HTR-8/SVneo (cell line): ENCODE measurements around the gene MSL2.
"Not testable (repeated sequence)": the region's sequence is repeated elsewhere in the genome, so short reads cannot be mapped to it uniquely, and the experiment has no call there.

Experiments
- DNase-seq: peaks from one replicate; pipeline ENCODE4 v3.0.0; 2011; ENCODE audit warnings: low spot score, mixed read lengths; ENCODE audit not compliant: insufficient read length
- FAIRE-seq: peaks from 2 replicates; lab custom pipeline; 2011; peaks lifted over from hg19 to GRCh38; lab: Jason Lieb, UNC

MSL2 gene

GRCh38 chr3:136196064-136196400 lies at the start of gene MSL2:
Gene MSL2 (minus strand): TSS chr3:136196335. CDS start chr3:136195113, 1,222 bp downstream.
- FAIRE-seq (no peak), DNase-seq (no peak)

GRCh38 chr3:136245691-136246090 lies 49.6 kb upstream of the MSL2 start:
- DNase-seq (no peak), FAIRE-seq (no peak)

GRCh38 chr3:136239094-136239493 lies 43.0 kb upstream of the MSL2 start:
- FAIRE-seq: no peak
- no peak for DNase-seq

GRCh38 chr3:136237961-136238649 lies 42.0 kb upstream of the MSL2 start:
- DNase-seq (no peak), FAIRE-seq (no peak)

- DNase-seq: no peak
Observed at GRCh38 chr3:136237103-136237502, 41.0 kb upstream of the MSL2 start.

GRCh38 chr3:136236109-136236508 lies 40.0 kb upstream of the MSL2 start:
- DNase-seq (no peak), FAIRE-seq (no peak)

More at GRCh38 chr3:136237103-136237502, 41.0 kb upstream of the MSL2 start:
- no peak for FAIRE-seq

GRCh38 chr3:136235545-136235944 lies 39.4 kb upstream of the MSL2 start:
- DNase-seq: no peak
- no peak for FAIRE-seq

GRCh38 chr3:136232413-136232812 lies 36.3 kb upstream of the MSL2 start:
- no peak for DNase-seq
- no peak for FAIRE-seq

GRCh38 chr3:136222746-136223145 lies 26.6 kb upstream of the MSL2 start:
- FAIRE-seq, DNase-seq: not testable (repeated sequence)

GRCh38 chr3:136211547-136211946 lies 15.4 kb upstream of the MSL2 start:
- no peak for FAIRE-seq
- no peak for DNase-seq

GRCh38 chr3:136209921-136210320 lies 13.8 kb upstream of the MSL2 start:
- FAIRE-seq (no peak), DNase-seq (peak; percentile 61)

GRCh38 chr3:136207489-136208115 lies 11.5 kb upstream of the MSL2 start:
- DNase-seq (no peak), FAIRE-seq (peak; percentile 33)

- not testable (repeated sequence) for FAIRE-seq, DNase-seq
Observed at GRCh38 chr3:136199219-136199618, 3.1 kb upstream of the MSL2 start.

GRCh38 chr3:136198462-136199078 lies 2.4 kb upstream of the MSL2 start:
- FAIRE-seq, DNase-seq: not testable (repeated sequence)

GRCh38 chr3:136197159-136197793 lies 1.1 kb upstream of the MSL2 start:
- no peak for FAIRE-seq
- DNase-seq: no peak

GRCh38 chr3:136196401-136197158 lies 445 bp upstream of the MSL2 start:
- peak; percentile 99 for DNase-seq
- peak; percentile 87 for FAIRE-seq

- FAIRE-seq (no peak), DNase-seq (peak; percentile 60)
Observed at GRCh38 chr3:136195258-136196063, 674 bp downstream of the MSL2 start.

- no peak for DNase-seq
- no peak for FAIRE-seq
Observed at GRCh38 chr3:136194409-136195257, 1.5 kb downstream of the MSL2 start.
